Activated T-cell treated with anti-CD3 and anti-CD28 coated beads for 24 hours (primary cell): ENCODE measurements around the gene PTPRR.
"Not testable (repeated sequence)": the region's sequence is repeated elsewhere in the genome, so short reads cannot be mapped to it uniquely, and the experiment has no call there.

Source experiments
- DNase-seq: peaks from one replicate; pipeline ENCODE4 v3.0.0-alpha.2; 2020; ENCODE audit warnings: low read depth

The PTPRR gene

GRCh38 chr12:70839544-70839943 is 81.0 kb downstream of the PTPRR start:
- no peak for DNase-seq

- DNase-seq = no peak
These were observed 82.4 kb downstream of the PTPRR start for GRCh38 chr12:70838127-70838526.

GRCh38 chr12:70837026-70837425 is 83.5 kb downstream of the PTPRR start:
- no peak for DNase-seq

GRCh38 chr12:70835948-70836347 is 84.6 kb downstream of the PTPRR start:
- no peak for DNase-seq

GRCh38 chr12:70831543-70831942 is 89.0 kb downstream of the PTPRR start:
- DNase-seq = no peak

GRCh38 chr12:70830221-70831061 is 90.1 kb downstream of the PTPRR start:
- no peak for DNase-seq

- DNase-seq = no peak
These were observed 91.5 kb downstream of the PTPRR start for GRCh38 chr12:70829070-70829469.

- DNase-seq = no peak
These were observed 92.2 kb downstream of the PTPRR start for GRCh38 chr12:70828351-70828750.

GRCh38 chr12:70826156-70826555 is 94.4 kb downstream of the PTPRR start:
- DNase-seq = no peak

- DNase-seq = no peak
These were observed 96.0 kb downstream of the PTPRR start for GRCh38 chr12:70824511-70824910.

- no peak for DNase-seq
These were observed 97.2 kb downstream of the PTPRR start for GRCh38 chr12:70823182-70823976.

- DNase-seq = no peak
These were observed 98.1 kb downstream of the PTPRR start for GRCh38 chr12:70822412-70822811.

GRCh38 chr12:70815971-70816391 is 104.6 kb downstream of the PTPRR start:
- no peak for DNase-seq

- DNase-seq = no peak
These were observed 105.5 kb downstream of the PTPRR start for GRCh38 chr12:70815056-70815455.

- no peak for DNase-seq
These were observed 107.0 kb downstream of the PTPRR start for GRCh38 chr12:70813559-70813958.

- no peak for DNase-seq
These were observed 108.4 kb downstream of the PTPRR start for GRCh38 chr12:70812136-70812535.

GRCh38 chr12:70809887-70810286 is 110.7 kb downstream of the PTPRR start:
- no peak for DNase-seq

- not testable (repeated sequence) for DNase-seq
These were observed 112.5 kb downstream of the PTPRR start for GRCh38 chr12:70807993-70808392.

GRCh38 chr12:70806827-70807226 is 113.7 kb downstream of the PTPRR start:
- no peak for DNase-seq

GRCh38 chr12:70806043-70806442 is 114.5 kb downstream of the PTPRR start:
- no peak for DNase-seq

GRCh38 chr12:70798016-70798783 is 122.3 kb downstream of the PTPRR start:
- no peak for DNase-seq

GRCh38 chr12:70796989-70797388 is 123.5 kb downstream of the PTPRR start:
- no peak for DNase-seq
